Skeletal muscle satellite cell (primary cell): Measurements from ENCODE around the gene IQGAP2.

Source experiments
- H3K27me3 ChIP-seq: 2 replicates; pipeline ENCODE4 v1.7.0; 2013; ENCODE audit warnings: low read length; ENCODE audit not compliant: control insufficient read depth, insufficient read depth
- H3K36me3 ChIP-seq: 2 replicates; pipeline ENCODE4 v1.7.0; 2013; ENCODE audit warnings: mild to moderate bottlenecking, control low read depth, low read length; ENCODE audit not compliant: insufficient read depth
- H3K4me1 ChIP-seq: 2 replicates; pipeline ENCODE4 v1.7.0; 2013; ENCODE audit warnings: low read length; ENCODE audit not compliant: control insufficient read depth, insufficient read depth
- H3K4me2 ChIP-seq: 2 replicates; pipeline ENCODE4 v1.7.0; 2013; ENCODE audit warnings: mild to moderate bottlenecking, low read length
- H3K4me3 ChIP-seq: 2 replicates; pipeline ENCODE4 v1.7.0; 2013; ENCODE audit warnings: low read length
- H3K9ac ChIP-seq: 2 replicates; pipeline ENCODE4 v1.7.0; 2013; ENCODE audit warnings: mild to moderate bottlenecking, low read depth, low read length, moderate library complexity
- H3K9me3 ChIP-seq: replicated peaks from 2 replicates; pipeline ENCODE4 v1.7.0; 2013; ENCODE audit warnings: mild to moderate bottlenecking, control low read depth, low read length

The IQGAP2 gene

DNA sequence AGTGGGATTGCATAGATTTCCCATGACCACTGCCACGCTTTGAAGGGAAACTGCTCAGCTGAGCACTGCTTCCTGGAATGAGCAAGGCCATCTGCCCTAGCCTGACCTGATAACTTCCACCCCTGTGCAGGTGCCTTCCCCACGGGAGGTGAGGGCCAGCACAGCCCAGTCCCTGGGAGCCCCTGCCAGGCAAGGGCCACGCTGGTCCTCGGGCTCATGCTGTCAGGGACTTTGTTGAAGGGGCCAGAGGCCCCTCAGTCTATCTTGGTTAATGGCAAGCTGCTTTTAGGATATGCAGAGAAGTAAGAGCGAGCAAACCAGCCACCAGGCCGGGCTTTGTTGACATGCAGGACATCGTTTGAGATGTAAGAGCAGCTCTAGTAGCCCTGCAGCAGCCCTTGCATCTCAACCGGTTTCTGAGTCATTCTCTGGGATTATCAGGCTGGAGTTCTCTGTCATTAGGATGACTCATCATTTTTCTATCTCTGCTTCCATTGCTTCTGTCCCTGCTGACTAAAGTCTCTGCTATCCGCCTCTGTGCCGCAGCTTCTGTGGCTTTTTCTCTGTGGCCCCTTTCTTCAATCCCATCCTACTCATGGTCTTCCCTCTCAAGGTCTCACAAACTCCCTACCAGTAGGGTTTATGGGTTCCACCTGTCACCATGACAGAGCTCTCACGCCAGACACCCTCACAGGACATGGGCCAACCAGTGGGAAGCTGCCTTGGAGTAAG, 30.6 kb upstream of the IQGAP2 start:
- no peak overlapping the region for H3K9ac ChIP-seq
- peaks cover 7% of the 10 kb centered on the region for H3K4me1 ChIP-seq

DNA sequence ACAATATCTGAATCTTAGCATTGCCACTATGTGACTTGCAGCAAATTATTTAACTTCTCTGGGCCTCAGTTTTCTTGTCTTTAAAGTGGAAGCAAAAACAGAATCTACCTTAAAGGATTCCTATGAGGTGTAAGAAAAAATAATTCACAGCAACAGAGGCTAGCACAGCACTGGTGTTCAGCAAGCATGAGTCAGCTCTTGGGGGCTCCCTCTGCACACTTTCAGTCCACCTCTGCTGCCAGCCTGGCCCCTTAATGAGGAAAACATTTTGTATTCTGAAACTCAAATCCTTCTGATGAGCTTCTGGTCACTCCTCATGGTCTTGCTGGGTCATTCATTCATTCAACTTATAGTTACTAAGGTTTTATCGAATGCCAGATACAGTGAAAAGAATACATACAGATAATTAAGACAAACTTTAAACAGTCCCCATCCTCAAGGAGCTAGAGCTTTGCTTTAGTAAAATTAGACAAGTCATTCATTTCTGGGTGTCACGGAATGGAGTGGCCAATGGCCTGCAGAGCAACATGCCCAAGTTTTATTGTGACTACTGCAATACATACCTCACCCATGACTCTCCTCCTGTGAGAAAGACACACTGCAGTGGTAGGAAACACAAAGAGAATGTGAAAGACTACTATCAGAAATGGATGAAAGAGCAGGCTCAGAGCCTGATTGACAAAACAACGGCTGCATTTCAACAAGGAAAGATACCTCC, 26.8 kb upstream of the IQGAP2 start:
- Histone ChIP-seq H3K4me2 (no peak overlapping the region), H3K4me1 (peaks cover 7% of the 10 kb centered on the region), H3K27me3 (peaks cover 6% of the 10 kb centered on the region), H3K9ac (no peak overlapping the region), H3K36me3 (no peaks in the 10 kb centered on the region), H3K4me3 (no peak overlapping the region), H3K9me3 (no peaks in the 10 kb centered on the region)

More for the DNA sequence above, 30.6 kb upstream of the IQGAP2 start:
- Histone ChIP-seq H3K36me3 (no peaks in the 10 kb centered on the region), H3K9me3 (no peaks in the 10 kb centered on the region), H3K27me3 (peaks cover 6% of the 10 kb centered on the region), H3K4me3 (no peak overlapping the region), H3K4me2 (no peak overlapping the region)

DNA sequence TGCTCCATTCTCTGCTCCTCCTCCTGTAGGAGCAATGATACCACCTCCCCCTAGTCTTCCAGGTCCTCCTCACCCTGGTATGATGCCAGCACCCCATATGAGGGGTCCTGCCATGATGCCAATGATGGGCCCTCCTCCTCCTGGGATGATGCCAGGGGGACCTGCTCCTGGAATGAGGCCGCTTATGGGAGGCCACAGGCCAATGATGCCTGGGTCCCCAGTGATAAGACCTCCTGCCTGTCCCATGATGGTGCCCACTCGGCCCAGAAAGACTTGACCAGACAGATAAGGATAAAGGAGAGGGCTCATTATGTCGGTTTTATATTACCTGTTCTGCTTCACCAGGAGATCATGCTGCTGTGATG, 26.2 kb upstream of the IQGAP2 start:
- Histone ChIP-seq H3K9ac (no peak overlapping the region), H3K9me3 (no peaks in the 10 kb centered on the region)

DNA sequence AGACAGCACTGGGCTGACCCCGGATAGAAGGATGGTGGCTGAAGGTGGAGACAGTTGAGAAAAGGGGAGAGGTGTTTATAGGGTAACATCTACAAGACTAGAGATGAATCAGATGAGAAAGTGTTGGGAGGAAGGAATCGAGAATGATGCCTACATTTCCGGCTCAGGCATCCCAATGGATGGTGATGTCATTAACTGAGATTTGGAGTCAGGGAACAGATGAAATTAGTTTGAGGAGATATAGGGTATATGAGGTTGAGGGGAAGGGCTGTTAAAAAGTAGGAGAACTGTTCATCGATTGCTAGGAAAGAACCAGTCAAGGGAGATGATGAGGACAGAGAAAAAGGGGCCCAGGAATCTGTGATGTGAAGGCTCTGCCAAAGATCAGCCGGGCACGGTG, 24.7 kb upstream of the IQGAP2 start:
- H3K9me3 ChIP-seq: no peaks in the 10 kb centered on the region
- no peaks in the 10 kb centered on the region for H3K36me3 ChIP-seq
- peaks cover 6% of the 10 kb centered on the region for H3K27me3 ChIP-seq
- no peaks in the 10 kb centered on the region for H3K4me1 ChIP-seq
- H3K4me3 ChIP-seq: no peak overlapping the region
- no peak overlapping the region for H3K9ac ChIP-seq
- H3K4me2 ChIP-seq: no peak overlapping the region

More for the DNA sequence above, 26.2 kb upstream of the IQGAP2 start:
- H3K4me2 ChIP-seq: no peak overlapping the region
- H3K4me1 ChIP-seq: peaks cover 7% of the 10 kb centered on the region
- peaks cover 6% of the 10 kb centered on the region for H3K27me3 ChIP-seq
- no peak overlapping the region for H3K4me3 ChIP-seq
- H3K36me3 ChIP-seq: no peaks in the 10 kb centered on the region

DNA sequence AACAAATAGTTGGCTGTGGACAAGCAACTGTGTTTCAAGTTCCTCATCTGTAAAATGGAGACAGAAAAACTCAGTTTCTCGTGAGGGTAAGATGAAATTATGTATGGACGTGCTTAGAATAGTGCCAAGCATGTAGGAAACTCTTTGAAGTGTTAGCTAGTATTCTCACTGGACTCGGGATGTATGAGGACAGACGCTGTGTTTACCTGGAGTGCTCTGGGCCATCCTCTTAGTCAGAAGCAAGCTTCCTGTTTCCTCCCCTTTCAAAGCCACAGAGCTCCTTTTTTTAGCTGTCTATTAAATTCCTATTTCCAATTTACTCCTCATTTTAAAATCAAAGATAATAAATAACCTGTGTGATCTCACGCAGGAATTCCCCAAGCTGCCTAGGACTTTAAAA, 23.8 kb upstream of the IQGAP2 start:
- no peak overlapping the region for H3K9ac ChIP-seq
- H3K9me3 ChIP-seq: no peaks in the 10 kb centered on the region
- no peak overlapping the region for H3K4me2 ChIP-seq
- peaks cover 10% of the 10 kb centered on the region for H3K27me3 ChIP-seq
- no peaks in the 10 kb centered on the region for H3K4me1 ChIP-seq
- no peaks in the 10 kb centered on the region for H3K36me3 ChIP-seq
- no peak overlapping the region for H3K4me3 ChIP-seq

DNA sequence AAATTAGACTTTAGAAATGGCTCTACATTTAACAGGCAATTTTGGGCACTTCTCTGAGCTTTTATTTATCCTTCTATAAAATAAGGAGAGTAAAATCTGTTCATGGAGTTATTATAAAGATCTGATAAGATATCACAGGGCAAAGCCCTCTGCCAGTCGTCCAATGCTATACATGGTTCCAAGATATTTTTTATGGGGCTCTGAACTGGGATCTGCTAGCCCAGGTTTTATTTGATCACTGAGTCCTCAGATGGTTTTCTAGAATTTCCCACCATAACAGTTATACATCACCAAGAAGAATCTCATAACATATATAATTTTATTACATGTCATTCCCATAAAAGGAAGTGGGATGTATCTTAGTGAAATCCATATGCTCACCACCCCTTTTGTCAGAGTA, 23.2 kb upstream of the IQGAP2 start:
- Histone ChIP-seq H3K4me2 (no peak overlapping the region), H3K9ac (no peak overlapping the region), H3K4me3 (no peak overlapping the region), H3K9me3 (no peaks in the 10 kb centered on the region), H3K27me3 (peaks cover 12% of the 10 kb centered on the region), H3K36me3 (no peaks in the 10 kb centered on the region), H3K4me1 (no peaks in the 10 kb centered on the region)

DNA sequence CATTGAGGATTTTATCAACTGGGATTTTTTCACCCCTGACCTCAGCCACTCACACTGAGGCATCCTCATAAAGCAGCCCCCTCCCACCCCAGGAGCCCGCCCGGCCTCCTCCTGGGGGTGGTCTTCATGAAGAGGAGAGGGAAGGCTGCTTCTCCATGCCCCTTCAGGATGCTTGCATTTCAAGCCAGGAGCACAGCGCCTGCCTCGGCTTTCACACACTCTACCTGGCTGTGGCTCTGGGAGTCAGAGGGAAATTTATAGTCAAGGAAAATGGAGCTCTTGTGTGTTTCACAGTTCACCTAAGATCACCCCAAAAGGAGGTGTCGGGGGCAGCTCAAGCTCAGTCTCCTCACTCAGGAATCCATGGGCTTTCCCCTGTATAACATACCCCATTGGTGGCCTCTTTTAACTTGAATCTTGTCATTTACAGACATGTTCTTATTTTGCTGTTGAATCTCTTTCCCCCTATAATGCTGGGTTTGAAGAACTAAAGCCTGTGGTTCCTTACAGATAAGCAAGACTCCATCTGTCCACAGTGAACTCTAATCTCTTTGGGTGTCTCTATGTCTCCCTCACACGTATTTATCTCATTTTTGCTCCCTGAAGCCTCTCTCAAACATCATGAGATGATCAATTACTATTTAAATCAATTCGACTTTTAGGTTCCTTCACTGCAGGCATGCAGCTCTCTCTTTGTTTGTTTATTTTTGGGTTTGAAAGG, 22.6 kb upstream of the IQGAP2 start:
- Histone ChIP-seq H3K9ac (no peak overlapping the region), H3K9me3 (no peaks in the 10 kb centered on the region), H3K27me3 (peaks cover 14% of the 10 kb centered on the region), H3K4me3 (no peak overlapping the region), H3K4me2 (no peak overlapping the region), H3K4me1 (no peaks in the 10 kb centered on the region), H3K36me3 (no peaks in the 10 kb centered on the region)

DNA sequence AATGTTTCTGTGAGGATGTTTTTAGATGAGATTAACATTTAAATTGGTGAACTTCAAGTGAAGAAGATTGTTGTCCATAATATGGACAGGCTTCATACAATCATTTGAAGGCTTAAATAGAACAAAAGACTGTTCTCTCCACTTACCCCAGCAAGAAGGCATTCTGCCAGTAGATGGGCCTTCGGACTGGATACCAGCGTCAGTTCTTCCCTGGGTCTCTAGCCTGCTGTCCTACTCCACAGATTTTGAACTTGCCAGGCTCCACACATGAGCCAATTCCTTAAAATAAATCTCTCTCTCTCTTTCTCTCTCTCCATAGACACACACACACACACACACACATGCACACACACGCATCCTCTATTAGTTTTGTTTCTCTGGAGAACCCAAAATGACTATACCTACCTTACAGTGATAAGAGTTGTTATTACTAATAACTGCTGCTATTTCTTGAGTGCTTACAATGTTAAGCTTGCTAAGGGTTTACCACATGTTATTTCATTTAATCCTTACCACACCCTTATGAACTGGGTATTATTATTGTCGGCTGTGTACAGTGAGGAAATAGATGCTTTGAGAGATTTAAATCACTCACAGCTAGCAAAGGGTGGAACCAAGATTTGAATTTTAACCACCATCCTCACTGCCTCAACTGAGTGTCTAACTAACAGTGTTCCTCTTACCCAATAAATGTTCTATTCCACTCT, 19.8 kb upstream of the IQGAP2 start:
- no peaks in the 10 kb centered on the region for H3K9me3 ChIP-seq
- H3K4me1 ChIP-seq: no peaks in the 10 kb centered on the region
- no peak overlapping the region for H3K4me2 ChIP-seq
- no peaks in the 10 kb centered on the region for H3K36me3 ChIP-seq
- H3K27me3 ChIP-seq: peaks cover 8% of the 10 kb centered on the region
- no peak overlapping the region for H3K4me3 ChIP-seq
- H3K9ac ChIP-seq: no peak overlapping the region

DNA sequence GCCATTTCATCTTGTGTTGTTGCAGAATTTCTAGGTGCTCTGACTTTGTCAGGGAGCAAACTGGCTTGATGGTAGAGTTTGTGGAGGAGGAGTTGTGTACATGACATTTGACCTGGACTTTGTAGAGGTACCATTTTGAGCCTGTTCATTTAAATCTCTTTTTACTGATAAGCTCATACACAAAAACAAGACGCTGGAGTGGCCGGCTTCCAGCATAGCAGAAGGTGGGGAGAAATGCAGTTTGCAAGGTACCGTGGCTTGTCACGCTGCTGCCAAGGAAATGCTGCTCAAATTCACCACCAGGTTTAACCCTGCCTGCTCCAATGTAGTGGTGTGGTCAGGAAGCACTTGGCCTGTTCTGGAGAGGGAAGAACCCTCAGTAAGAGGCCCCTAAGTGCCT, 18.9 kb upstream of the IQGAP2 start:
- Histone ChIP-seq H3K9ac (no peak overlapping the region), H3K4me2 (no peak overlapping the region), H3K4me3 (no peak overlapping the region), H3K27me3 (peaks cover 8% of the 10 kb centered on the region), H3K9me3 (no peaks in the 10 kb centered on the region), H3K4me1 (no peaks in the 10 kb centered on the region), H3K36me3 (no peaks in the 10 kb centered on the region)

DNA sequence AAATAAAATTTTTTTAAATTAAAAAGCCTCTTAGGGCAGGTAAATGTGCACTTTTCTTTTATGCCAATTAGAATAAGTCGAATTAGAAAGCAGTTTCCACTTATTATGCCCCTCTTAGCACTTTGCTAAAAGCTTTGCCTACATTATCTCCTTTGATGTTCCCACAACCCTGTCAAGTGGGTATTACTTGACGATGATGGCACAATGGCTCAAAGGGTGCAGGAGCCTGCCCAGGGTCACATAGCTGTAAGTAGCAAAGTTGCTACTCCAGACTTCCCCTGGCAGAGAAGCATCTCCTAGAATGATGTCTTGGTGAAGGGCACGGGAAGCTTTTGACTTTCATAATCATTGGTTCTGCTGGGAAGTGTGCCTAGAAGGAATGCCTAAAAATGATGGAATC, 18.4 kb upstream of the IQGAP2 start:
- no peak overlapping the region for H3K4me3 ChIP-seq
- H3K4me1 ChIP-seq: no peaks in the 10 kb centered on the region
- no peak overlapping the region for H3K4me2 ChIP-seq
- no peak overlapping the region for H3K9ac ChIP-seq
- H3K9me3 ChIP-seq: no peaks in the 10 kb centered on the region
- H3K27me3 ChIP-seq: peaks cover 9% of the 10 kb centered on the region
- H3K36me3 ChIP-seq: no peaks in the 10 kb centered on the region

DNA sequence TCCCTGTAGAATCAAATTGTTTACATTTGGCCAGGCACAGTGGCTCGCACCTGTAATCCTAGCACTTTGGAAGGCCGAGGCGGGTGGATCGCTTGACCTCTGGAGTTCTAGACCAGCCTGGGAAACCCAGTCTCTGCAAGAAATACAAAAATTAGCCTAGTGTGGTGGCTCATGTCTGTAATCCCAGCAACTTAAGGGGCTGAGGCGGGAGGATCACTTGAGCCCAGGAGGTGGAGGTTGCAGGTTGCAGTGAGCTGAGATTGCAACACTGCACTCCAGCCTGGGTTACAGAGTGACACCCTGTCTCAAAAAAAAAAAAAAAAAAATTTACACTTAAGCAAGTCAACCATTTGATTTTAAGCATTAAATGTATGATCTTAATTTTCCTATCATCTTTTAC, 17.5 kb upstream of the IQGAP2 start:
- no peak overlapping the region for H3K9ac ChIP-seq
- H3K27me3 ChIP-seq: peaks cover 16% of the 10 kb centered on the region
- H3K36me3 ChIP-seq: no peaks in the 10 kb centered on the region
- H3K4me3 ChIP-seq: no peak overlapping the region
- H3K4me2 ChIP-seq: no peak overlapping the region
- H3K9me3 ChIP-seq: no peaks in the 10 kb centered on the region
- H3K4me1 ChIP-seq: no peaks in the 10 kb centered on the region
